ENCODE results near the gene DNAJC3. TPM values are rescaled to one million over a fixed set of nuclear protein-coding genes. Genes with fewer than 3 reads are reported as not detected.

Gene DNAJC3
- polyA plus RNA-seq, 1 of the 3 experiments (the other 2 are of a cell fraction) = 5.8 TPM

DNA sequence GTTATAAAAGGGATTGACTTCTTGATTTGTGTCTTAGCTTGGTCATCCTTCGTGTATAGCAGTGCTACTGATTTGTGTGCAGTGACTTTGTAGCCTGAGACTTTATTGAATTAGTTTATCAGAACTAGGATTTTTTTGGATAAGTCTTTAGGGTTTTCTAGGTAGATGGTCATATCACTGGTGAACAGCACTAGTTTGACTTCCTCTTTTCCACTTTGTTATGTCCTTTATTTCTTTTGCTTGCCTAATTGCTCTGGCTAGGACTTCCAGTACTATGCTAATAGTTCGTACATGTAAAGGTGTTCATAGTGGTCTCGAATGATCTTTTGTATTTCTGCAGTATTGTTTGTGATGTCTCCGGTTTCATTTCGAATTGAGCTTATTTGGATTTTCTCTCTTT lies 145.4 kb downstream of the DNAJC3 start:
- Histone ChIP-seq H3K4me2 (no peak overlapping the region), H3K4me3 (ENCODE audit: low read depth in 2 of 2, low read length in 1 of 2) (no peak overlapping the region), H4K20me1 (ENCODE audit: insufficient read depth) (no peaks in the 10 kb centered on the region), H3K79me2 (ENCODE audit: insufficient read depth) (no peaks in the 10 kb centered on the region), H3K27me3 (ENCODE audit: insufficient read depth) (no peaks in the 10 kb centered on the region), H3K9me3 (0 out of 2 replicates have a peak, but pooled peaks cover 4% of the 10 kb centered on the region), H3K36me3 (replicated peaks in 1 of 2; ENCODE audit: control insufficient read depth in 1 of 2, insufficient read depth in 2 of 2, low read length in 1 of 2) (peaks cover 22 to 28% of the 10 kb centered on the region in 2 experiments), H3K27ac (ENCODE audit: low read depth in 2 of 2, low read length in 1 of 2) (no peak overlapping the region), H2AFZ (ENCODE audit: low read depth) (no peak overlapping the region), H3K4me1 (ENCODE audit: control insufficient read depth in 1 of 2, insufficient read depth in 2 of 2, low read depth in 1 of 2, low read length in 1 of 2) (no peaks in the 10 kb centered on the region), H3K9me2 (no peaks in the 10 kb centered on the region), H3K9ac (no peak overlapping the region), H3F3A (replicated peaks; ENCODE audit: insufficient read depth) (no peaks in the 10 kb centered on the region)
- ChIA-PET CTCF (interaction anchor here (4.3 kb wide), 1 partner anchor 11 kb away, joined by 36 read pairs; no protein-coding TSS in a partner anchor), POLR2A (no interaction called here)
- DNase-seq = no peak
- TF ChIP-seq, protein P1, sequence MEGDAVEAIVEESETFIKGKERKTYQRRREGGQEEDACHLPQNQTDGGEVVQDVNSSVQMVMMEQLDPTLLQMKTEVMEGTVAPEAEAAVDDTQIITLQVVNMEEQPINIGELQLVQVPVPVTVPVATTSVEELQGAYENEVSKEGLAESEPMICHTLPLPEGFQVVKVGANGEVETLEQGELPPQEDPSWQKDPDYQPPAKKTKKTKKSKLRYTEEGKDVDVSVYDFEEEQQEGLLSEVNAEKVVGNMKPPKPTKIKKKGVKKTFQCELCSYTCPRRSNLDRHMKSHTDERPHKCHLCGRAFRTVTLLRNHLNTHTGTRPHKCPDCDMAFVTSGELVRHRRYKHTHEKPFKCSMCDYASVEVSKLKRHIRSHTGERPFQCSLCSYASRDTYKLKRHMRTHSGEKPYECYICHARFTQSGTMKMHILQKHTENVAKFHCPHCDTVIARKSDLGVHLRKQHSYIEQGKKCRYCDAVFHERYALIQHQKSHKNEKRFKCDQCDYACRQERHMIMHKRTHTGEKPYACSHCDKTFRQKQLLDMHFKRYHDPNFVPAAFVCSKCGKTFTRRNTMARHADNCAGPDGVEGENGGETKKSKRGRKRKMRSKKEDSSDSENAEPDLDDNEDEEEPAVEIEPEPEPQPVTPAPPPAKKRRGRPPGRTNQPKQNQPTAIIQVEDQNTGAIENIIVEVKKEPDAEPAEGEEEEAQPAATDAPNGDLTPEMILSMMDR (IDR thresholded peaks at IDR 0.05) = no peak
- no peak for TF ChIP-seq TEAD4 (IDR thresholded peaks at IDR 0.05; ENCODE audit: borderline replicate concordance, insufficient read depth)
- TF ChIP-seq GATA2 (CRISPR knock-in tag; IDR thresholded peaks at IDR 0.05) = no peak
- TF ChIP-seq FOSL2 (IDR thresholded peaks at IDR 0.05; ENCODE audit: borderline replicate concordance, low read depth) = no peak
- TF ChIP-seq EP300 (IDR thresholded peaks at IDR 0.05; ENCODE audit: borderline replicate concordance in 1 of 2, low read depth in 1 of 2, low read length in 1 of 2) = no peak
- no peak for TF ChIP-seq MXI1 (IDR thresholded peaks at IDR 0.05; ENCODE audit: low read depth, low read length)
- no peak for TF ChIP-seq MEF2A (IDR thresholded peaks at IDR 0.05; ENCODE audit: borderline replicate concordance, low read depth)
- TF ChIP-seq, protein P2, sequence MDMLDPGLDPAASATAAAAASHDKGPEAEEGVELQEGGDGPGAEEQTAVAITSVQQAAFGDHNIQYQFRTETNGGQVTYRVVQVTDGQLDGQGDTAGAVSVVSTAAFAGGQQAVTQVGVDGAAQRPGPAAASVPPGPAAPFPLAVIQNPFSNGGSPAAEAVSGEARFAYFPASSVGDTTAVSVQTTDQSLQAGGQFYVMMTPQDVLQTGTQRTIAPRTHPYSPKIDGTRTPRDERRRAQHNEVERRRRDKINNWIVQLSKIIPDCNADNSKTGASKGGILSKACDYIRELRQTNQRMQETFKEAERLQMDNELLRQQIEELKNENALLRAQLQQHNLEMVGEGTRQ (IDR thresholded peaks at IDR 0.05; ENCODE audit: borderline replicate concordance, low read depth, low read length) = no peak
- TF ChIP-seq, protein P3, sequence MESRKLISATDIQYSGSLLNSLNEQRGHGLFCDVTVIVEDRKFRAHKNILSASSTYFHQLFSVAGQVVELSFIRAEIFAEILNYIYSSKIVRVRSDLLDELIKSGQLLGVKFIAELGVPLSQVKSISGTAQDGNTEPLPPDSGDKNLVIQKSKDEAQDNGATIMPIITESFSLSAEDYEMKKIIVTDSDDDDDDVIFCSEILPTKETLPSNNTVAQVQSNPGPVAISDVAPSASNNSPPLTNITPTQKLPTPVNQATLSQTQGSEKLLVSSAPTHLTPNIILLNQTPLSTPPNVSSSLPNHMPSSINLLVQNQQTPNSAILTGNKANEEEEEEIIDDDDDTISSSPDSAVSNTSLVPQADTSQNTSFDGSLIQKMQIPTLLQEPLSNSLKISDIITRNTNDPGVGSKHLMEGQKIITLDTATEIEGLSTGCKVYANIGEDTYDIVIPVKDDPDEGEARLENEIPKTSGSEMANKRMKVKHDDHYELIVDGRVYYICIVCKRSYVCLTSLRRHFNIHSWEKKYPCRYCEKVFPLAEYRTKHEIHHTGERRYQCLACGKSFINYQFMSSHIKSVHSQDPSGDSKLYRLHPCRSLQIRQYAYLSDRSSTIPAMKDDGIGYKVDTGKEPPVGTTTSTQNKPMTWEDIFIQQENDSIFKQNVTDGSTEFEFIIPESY (IDR thresholded peaks at IDR 0.05; ENCODE audit: borderline replicate concordance, low read depth) = no peak
- TF ChIP-seq SMC3 (IDR thresholded peaks at IDR 0.05; ENCODE audit: low read depth, low read length) = no peak
- no peak for TF ChIP-seq RAD21 (IDR thresholded peaks at IDR 0.05; ENCODE audit: low read length)
- TF ChIP-seq, protein P4, sequence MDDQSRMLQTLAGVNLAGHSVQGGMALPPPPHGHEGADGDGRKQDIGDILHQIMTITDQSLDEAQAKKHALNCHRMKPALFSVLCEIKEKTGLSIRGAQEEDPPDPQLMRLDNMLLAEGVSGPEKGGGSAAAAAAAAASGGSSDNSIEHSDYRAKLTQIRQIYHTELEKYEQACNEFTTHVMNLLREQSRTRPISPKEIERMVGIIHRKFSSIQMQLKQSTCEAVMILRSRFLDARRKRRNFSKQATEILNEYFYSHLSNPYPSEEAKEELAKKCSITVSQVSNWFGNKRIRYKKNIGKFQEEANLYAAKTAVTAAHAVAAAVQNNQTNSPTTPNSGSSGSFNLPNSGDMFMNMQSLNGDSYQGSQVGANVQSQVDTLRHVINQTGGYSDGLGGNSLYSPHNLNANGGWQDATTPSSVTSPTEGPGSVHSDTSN (IDR thresholded peaks at IDR 0.05) = no peak
- TF ChIP-seq EZH2phosphoT487 (IDR thresholded peaks at IDR 0.05; ENCODE audit: borderline replicate concordance, low read depth) = no peak
- TF ChIP-seq FOXM1 (IDR thresholded peaks at IDR 0.05; ENCODE audit: low read depth) = no peak
- WGBS (ENCODE audit: low lambda C conversion rate) = 91% methylated on average over 5 of the region's 5 CpGs
